ENCODE measurements around the gene KLHL22. TPM values are rescaled to one million over a fixed set of nuclear protein-coding genes. Genes with fewer than 3 reads are reported as not detected.

Gene KLHL22
- total RNA-seq, 2 experiments from 2014 or later: 13.9 to 14.8 TPM

GRCh38 chr22:20431511-20432192 is 63.9 kb downstream of the KLHL22 start:
- ChIA-PET POLR2A (no interaction called here), CTCF (no interaction called here)

GRCh38 chr22:20430720-20431510 is 64.7 kb downstream of the KLHL22 start:
- ChIA-PET POLR2A (no interaction called here), CTCF (no interaction called here)

GRCh38 chr22:20430101-20430719 is 65.4 kb downstream of the KLHL22 start:
- CTCF ChIA-PET: no interaction called here
- POLR2A ChIA-PET: no interaction called here

- CTCF ChIA-PET: interaction anchor here (1.7 kb wide), 1 partner anchor 11 kb away, joined by 11 read pairs; no protein-coding TSS in a partner anchor
Measured at GRCh38 chr22:20429254-20430100, 66.1 kb downstream of the KLHL22 start.

GRCh38 chr22:20428496-20429253 is 66.9 kb downstream of the KLHL22 start:
- POLR2A ChIA-PET: no interaction called here

More at GRCh38 chr22:20429254-20430100, 66.1 kb downstream of the KLHL22 start:
- POLR2A ChIA-PET: no interaction called here

GRCh38 chr22:20427945-20428417 is 67.6 kb downstream of the KLHL22 start:
- ChIA-PET CTCF (interaction anchor here (1.5 to 2.3 kb wide), 3 partner anchors 10 to 28 kb away, joined by 5 to 11 read pairs (median 5); no protein-coding TSS in a partner anchor), POLR2A (no interaction called here)

More at GRCh38 chr22:20428496-20429253, 66.9 kb downstream of the KLHL22 start:
- CTCF ChIA-PET: interaction anchor here (1.7 to 2.3 kb wide), 2 partner anchors 10 to 28 kb away, joined by 5 to 11 read pairs; no protein-coding TSS in a partner anchor

- ChIA-PET POLR2A (no interaction called here), CTCF (interaction anchor here (1.5 to 2.3 kb wide), 2 partner anchors 9 to 29 kb away, joined by 5 read pairs; no protein-coding TSS in a partner anchor)
Measured at GRCh38 chr22:20427104-20427944, 68.3 kb downstream of the KLHL22 start.

- CTCF ChIA-PET: interaction anchor here (1.5 kb wide), 1 partner anchor 8 kb away, joined by 5 read pairs; no protein-coding TSS in a partner anchor
Measured at GRCh38 chr22:20426259-20426615, 69.4 kb downstream of the KLHL22 start.

GRCh38 chr22:20425566-20426258 is 69.9 kb downstream of the KLHL22 start:
- ChIA-PET CTCF (no interaction called here), POLR2A (no interaction called here)

More at GRCh38 chr22:20426259-20426615, 69.4 kb downstream of the KLHL22 start:
- POLR2A ChIA-PET: interaction anchor here (0.7 kb wide), 1 partner anchor 10 kb away, joined by 7 read pairs; no protein-coding TSS in a partner anchor

- CTCF ChIA-PET: no interaction called here
- POLR2A ChIA-PET: no interaction called here
Measured at GRCh38 chr22:20424932-20425565, 70.5 kb downstream of the KLHL22 start.

- ChIA-PET POLR2A (no interaction called here), CTCF (no interaction called here)
Measured at GRCh38 chr22:20424568-20424931, 71.0 kb downstream of the KLHL22 start.

- ChIA-PET CTCF (interaction anchor here (0.8 kb wide), 1 partner anchor 32 kb away, joined by 3 read pairs; no protein-coding TSS in a partner anchor), POLR2A (no interaction called here)
Measured at GRCh38 chr22:20423906-20424551, 71.6 kb downstream of the KLHL22 start.

- ChIA-PET CTCF (interaction anchor here (0.8 kb wide), 1 partner anchor 33 kb away, joined by 3 read pairs; no protein-coding TSS in a partner anchor), POLR2A (no interaction called here)
Measured at GRCh38 chr22:20423008-20423905, 72.3 kb downstream of the KLHL22 start.

GRCh38 chr22:20422271-20423007 is 73.2 kb downstream of the KLHL22 start:
- POLR2A ChIA-PET: no interaction called here
- CTCF ChIA-PET: interaction anchor here (1.6 kb wide), 1 partner anchor 34 kb away, joined by 4 read pairs; no protein-coding TSS in a partner anchor
